GM12878 (cell line): ENCODE data around the gene HAO1. TPM values are rescaled to one million over a fixed set of nuclear protein-coding genes. Genes with fewer than 3 reads are reported as not detected.

Source experiments
- ATAC-seq: fragments of 200-7000 bp; cut with Tn5 transposase; 3 replicates; pipeline ENCODE4 v1.9.1; 2020; ENCODE audit warnings: mild to moderate bottlenecking, moderate library complexity
- BruUV-seq: library from RNA; stranded (reverse); fragments of 400-500 nt; replicated peaks from 2 replicates; lab custom pipeline; 2021; lab: Mats Ljungman, UMichigan
- CTCF ChIA-PET: fragments of 300-600 bp; sonication (Branson Sonifier 250); formaldehyde crosslinking; extraction: SDS; loops from one replicate; lab custom pipeline; 2021; ENCODE audit warnings: inconsistent platforms; lab: Yijun Ruan, JAX
- POLR2A ChIA-PET: fragments of 350-600 bp; formaldehyde crosslinking; extraction: SDS; loops from one replicate; lab custom pipeline; 2021; ENCODE audit warnings: inconsistent platforms; lab: Charles Lee
- RAD21 ChIA-PET: fragments of 300-600 bp; sonication (Branson Sonifier 250); formaldehyde crosslinking; loops from one replicate; lab custom pipeline; 2023; ENCODE audit warnings: antibody characterized with exemption; ENCODE audit not compliant: unreplicated experiment; lab: Charles Lee
- SMC1A ChIA-PET: fragments of 300-600 bp; sonication (Branson Sonifier 250); formaldehyde crosslinking; loops from one replicate; lab custom pipeline; 2023; ENCODE audit not compliant: unreplicated experiment, uncharacterized antibody; lab: Charles Lee
- DNase-seq: peaks from one replicate; pipeline ENCODE4 v3.0.0-alpha.2; 2011; ENCODE audit warnings: low read depth, low spot score
- FAIRE-seq: peaks from 3 replicates; lab custom pipeline; 2011; peaks lifted over from hg19 to GRCh38; lab: Jason Lieb, UNC
- H2AFZ ChIP-seq: 2 replicates; pipeline ENCODE4 v1.6.0; 2011; ENCODE audit warnings: low read depth, low read length, control low read depth; ENCODE audit not compliant: control insufficient read depth
- H3K27ac ChIP-seq: 2 replicates; pipeline ENCODE4 v1.5.1; 2011; ENCODE audit warnings: control low read depth; ENCODE audit not compliant: control insufficient read depth, insufficient read depth
- H3K27me3 ChIP-seq, 2 experiments: replicated peaks in 1 of 2; 2 replicates each; pipeline versions ENCODE4 v1.6.0 to v1.6.1; 2011; ENCODE audit warnings: low read length in 1 of 2; ENCODE audit not compliant: control insufficient read depth in 2 of 2, insufficient read depth in 2 of 2
- H3K36me3 ChIP-seq, 2 experiments: 2 replicates each; pipeline ENCODE4 v1.5.1; 2011; ENCODE audit warnings: low read length in 1 of 2; ENCODE audit not compliant: control insufficient read depth in 2 of 2, insufficient read depth in 2 of 2
- H3K4me1 ChIP-seq: 2 replicates; pipeline ENCODE4 v1.6.1; 2011; ENCODE audit warnings: mild to moderate bottlenecking, low read length, moderate library complexity, mixed read lengths; ENCODE audit not compliant: control insufficient read depth, insufficient read depth
- H3K4me2 ChIP-seq: 2 replicates; pipeline ENCODE4 v1.6.0; 2011; ENCODE audit warnings: control low read depth; ENCODE audit not compliant: control insufficient read depth, insufficient read depth
- H3K4me3 ChIP-seq: fragments of 200-600 bp; sonication (generic); 2 replicates; pipeline ENCODE4 v1.5.1; 2016
- H3K79me2 ChIP-seq: 2 replicates; pipeline ENCODE4 v1.6.0; 2011; ENCODE audit warnings: low read length; ENCODE audit not compliant: control insufficient read depth, insufficient read depth
- H3K9ac ChIP-seq: 2 replicates; pipeline ENCODE4 v1.8.0; 2011; ENCODE audit warnings: low read length, control low read depth, mixed read lengths; ENCODE audit not compliant: control insufficient read depth, insufficient read depth
- H3K9me3 ChIP-seq: replicated peaks from 3 replicates; pipeline ENCODE4 v1.5.1; 2011; ENCODE audit warnings: mild to moderate bottlenecking, low read length; ENCODE audit not compliant: control insufficient read depth, insufficient read depth
- H4K20me1 ChIP-seq: 2 replicates; pipeline ENCODE4 v1.6.0; 2011; ENCODE audit not compliant: control insufficient read depth, insufficient read depth
- BHLHE40 ChIP-seq, 2 experiments: fragments of 450-650 bp in 1 of 2; IDR thresholded peaks; 2 replicates each; pipeline ENCODE4 v1.6.1; 2011 to 2017; ENCODE audit warnings: low read depth in 2 of 2, borderline replicate concordance in 1 of 2, improper control_type of control experiment in 1 of 2, low read length in 1 of 2, mild to moderate bottlenecking in 1 of 2
- EED ChIP-seq: sonication (generic); IDR thresholded peaks from 2 replicates; pipeline ENCODE4 v1.6.1; 2016; ENCODE audit warnings: antibody characterized with exemption, low read depth
- EGR1 ChIP-seq, 2 experiments: IDR thresholded peaks; 1 replicate in 1 of 2; 2 replicates in 1 of 2; pipeline ENCODE4 v1.6.1; 2011 to 2012; ENCODE audit warnings: low read depth in 2 of 2, low read length in 2 of 2, borderline replicate concordance in 1 of 2, mild to moderate bottlenecking in 1 of 2, moderate library complexity in 1 of 2
- EP300 ChIP-seq, 2 experiments: fragments of 150-350 bp in 1 of 2; IDR thresholded peaks; 2 replicates each; pipeline ENCODE4 v1.6.1; 2011 to 2012; ENCODE audit warnings: low read depth in 2 of 2, low read length in 2 of 2, borderline replicate concordance in 1 of 2, improper control_type of control experiment in 1 of 2, inconsistent platforms in 1 of 2; ENCODE audit not compliant: control insufficient read depth in 1 of 2
- IKZF1 ChIP-seq: fragments of 450-650 bp; conservative IDR thresholded peaks from 2 replicates; pipeline ENCODE4 v1.6.1; 2017; ENCODE audit warnings: antibody characterized with exemption, mild to moderate bottlenecking
- IKZF2 ChIP-seq, 2 experiments: fragments of 450-650 bp; IDR thresholded peaks; 2 replicates each; pipeline ENCODE4 v1.6.1; 2017; ENCODE audit warnings: mild to moderate bottlenecking in 2 of 2, moderate library complexity in 2 of 2
- IRF3 ChIP-seq: fragments of 450-650 bp; IDR thresholded peaks from 2 replicates; pipeline ENCODE4 v1.6.1; 2014; ENCODE audit warnings: mild to moderate bottlenecking
- NFYB ChIP-seq: IDR thresholded peaks from 2 replicates; pipeline ENCODE4 v1.6.1; 2011; ENCODE audit warnings: low read depth, mild to moderate bottlenecking, low read length, improper control_type of control experiment, moderate library complexity; ENCODE audit not compliant: insufficient read depth
- NR2C1 ChIP-seq: fragments of 450-650 bp; IDR thresholded peaks from 2 replicates; pipeline ENCODE4 v1.6.1; 2017; ENCODE audit warnings: antibody characterized with exemption, mild to moderate bottlenecking, moderate library complexity
- NR2C2 ChIP-seq: IDR thresholded peaks from 2 replicates; pipeline ENCODE4 v1.6.1; 2011; ENCODE audit warnings: borderline replicate concordance, low read depth; ENCODE audit not compliant: control insufficient read depth, insufficient read length
- NR2F1 ChIP-seq: fragments of 450-650 bp; conservative IDR thresholded peaks from 2 replicates; pipeline ENCODE4 v1.6.1; 2017; ENCODE audit warnings: mild to moderate bottlenecking
- SMAD5 ChIP-seq: IDR thresholded peaks from 2 replicates; pipeline ENCODE4 v1.6.1; 2016; ENCODE audit warnings: antibody characterized with exemption, low read depth
- SMC3 ChIP-seq: IDR thresholded peaks from 2 replicates; pipeline ENCODE4 v1.6.1; 2011; ENCODE audit warnings: low read length, improper control_type of control experiment, borderline replicate concordance
- SRF ChIP-seq, 2 experiments: IDR thresholded peaks; 2 replicates each; pipeline ENCODE4 v1.6.1; 2011; ENCODE audit warnings: low read depth in 2 of 2, low read length in 2 of 2, mild to moderate bottlenecking in 1 of 2, moderate library complexity in 1 of 2
- ZNF622 ChIP-seq: fragments of 450-650 bp; IDR thresholded peaks from 2 replicates; pipeline ENCODE4 v1.6.1; 2017; ENCODE audit warnings: mild to moderate bottlenecking, inconsistent platforms
- in situ Hi-C: fragments of 300-500 bp; cut with MboI; formaldehyde crosslinking; loops from 9 replicates; pipeline ENCODE4 v1.14.3; 2018; ENCODE audit warnings: mixed read lengths
- intact Hi-C: fragments of 100-400 bp; cut with micrococcal nuclease; formaldehyde crosslinking; loops from one replicate; pipeline ENCODE4 v1.14.2; 2022; ENCODE audit not compliant: unreplicated experiment
- polyA plus RNA-seq, 11 experiments: library from polyadenylated mRNA; depleted of rRNA in 4 of 11; unstranded in 6 of 11; stranded (reverse) in 5 of 11; fragments of >200 nt; fragmentation: Nextera tagmentation in 4 of 11; fragmentation: Illumina TruSeq in 1 of 11; extraction: Ambion mirVana in 4 of 11; extraction: Trizol in 1 of 11; gene quantifications; 1 replicate in 1 of 11; 2 replicates in 10 of 11; pipeline versions ENCODE4 v1.2.1 to v1.2.3, GENCODE V29; 2011 to 2016; ENCODE audit warnings: inconsistent platforms in 2 of 11, missing spikeins in 2 of 11, low read depth in 1 of 11
- total RNA-seq, 4 experiments: library from RNA; depleted of rRNA in 3 of 4; stranded (reverse); fragments of >200 nt in 3 of 4; fragmentation: Illumina TruSeq in 1 of 4; extraction: Trizol in 1 of 4; gene quantifications; 2 replicates each; pipeline versions ENCODE4 v1.2.1 to v1.2.3, GENCODE V29; 2013 to 2021
- TF ChIP-seq, protein P1 (sequence below): fragments of 450-650 bp; conservative IDR thresholded peaks from 2 replicates; pipeline ENCODE4 v1.6.1; 2017; ENCODE audit warnings: mild to moderate bottlenecking, moderate library complexity

The HAO1 gene
- total and polyA plus RNA-seq, 10 of the 15 experiments (the other 5 are each of a cell fraction or from before 2014, with no cell fraction given), result 0.03 to 0.29 (median 0.05) TPM; not detected in 7

DNA sequence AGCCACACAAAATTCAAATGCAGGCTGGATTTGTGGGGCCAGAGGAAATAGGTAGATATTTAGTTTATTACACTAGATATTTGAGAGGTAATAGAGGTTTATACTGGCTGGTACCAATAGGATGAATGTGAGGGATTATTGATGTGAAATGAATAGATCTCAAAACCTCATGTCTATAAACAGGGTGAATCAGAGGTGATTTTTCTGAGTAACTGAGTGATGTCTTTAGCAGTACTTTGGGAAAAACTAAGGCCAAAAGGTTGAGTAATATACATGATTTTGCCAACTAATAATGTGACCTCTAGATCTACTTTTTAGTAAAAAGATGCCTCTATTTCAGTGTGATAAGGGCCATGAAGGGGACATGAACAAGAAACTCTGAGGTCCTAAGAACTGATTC lies 86.8 kb downstream of the HAO1 start:
- Histone ChIP-seq H4K20me1 (no peaks in the 10 kb centered on the region), H3K9me3 (no peaks in the 10 kb centered on the region), H3K79me2 (no peaks in the 10 kb centered on the region), H3K27me3 (no peaks in the 10 kb centered on the region; a peak in 1 of 4 replicates), H3K36me3 (no peaks in the 10 kb centered on the region), H3K4me1 (no peaks in the 10 kb centered on the region), H3K4me2 (no peak overlapping the region), H3K9ac (no peak overlapping the region), H3K27ac (no peak overlapping the region), H3K4me3 (no peak overlapping the region), H2AFZ (no peak overlapping the region)
- FAIRE-seq (no peak), DNase-seq (no peak), ATAC-seq (no peak)
- POLR2A ChIA-PET, result no interaction called here
- TF ChIP-seq IRF3, result no peak
- no peak for TF ChIP-seq SMC3
- no peak for TF ChIP-seq BHLHE40 (IDR thresholded peaks at IDR 0.05; ENCODE audit: borderline replicate concordance in 1 of 2, low read depth in 2 of 2, low read length in 1 of 2)
- TF ChIP-seq NR2F1, result no peak
- no peak for TF ChIP-seq EED
- TF ChIP-seq, protein P1, sequence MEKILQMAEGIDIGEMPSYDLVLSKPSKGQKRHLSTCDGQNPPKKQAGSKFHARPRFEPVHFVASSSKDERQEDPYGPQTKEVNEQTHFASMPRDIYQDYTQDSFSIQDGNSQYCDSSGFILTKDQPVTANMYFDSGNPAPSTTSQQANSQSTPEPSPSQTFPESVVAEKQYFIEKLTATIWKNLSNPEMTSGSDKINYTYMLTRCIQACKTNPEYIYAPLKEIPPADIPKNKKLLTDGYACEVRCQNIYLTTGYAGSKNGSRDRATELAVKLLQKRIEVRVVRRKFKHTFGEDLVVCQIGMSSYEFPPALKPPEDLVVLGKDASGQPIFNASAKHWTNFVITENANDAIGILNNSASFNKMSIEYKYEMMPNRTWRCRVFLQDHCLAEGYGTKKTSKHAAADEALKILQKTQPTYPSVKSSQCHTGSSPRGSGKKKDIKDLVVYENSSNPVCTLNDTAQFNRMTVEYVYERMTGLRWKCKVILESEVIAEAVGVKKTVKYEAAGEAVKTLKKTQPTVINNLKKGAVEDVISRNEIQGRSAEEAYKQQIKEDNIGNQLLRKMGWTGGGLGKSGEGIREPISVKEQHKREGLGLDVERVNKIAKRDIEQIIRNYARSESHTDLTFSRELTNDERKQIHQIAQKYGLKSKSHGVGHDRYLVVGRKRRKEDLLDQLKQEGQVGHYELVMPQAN, result no peak
- TF ChIP-seq IKZF2 (IDR thresholded peaks at IDR 0.05), result no peak
- TF ChIP-seq EGR1 (IDR thresholded peaks at IDR 0.05; ENCODE audit: borderline replicate concordance in 1 of 2, low read depth in 2 of 2, low read length in 2 of 2), result no peak
- TF ChIP-seq SMAD5, result no peak
- no peak for TF ChIP-seq NR2C2
- no peak for TF ChIP-seq ZNF622
- TF ChIP-seq EP300 (IDR thresholded peaks at IDR 0.05; ENCODE audit: borderline replicate concordance in 1 of 2, control insufficient read depth in 1 of 2, low read depth in 2 of 2, low read length in 2 of 2), result no peak
- no peak for TF ChIP-seq NFYB
- TF ChIP-seq IKZF1, result no peak
- TF ChIP-seq NR2C1, result no peak
- TF ChIP-seq SRF (IDR thresholded peaks at IDR 0.05; ENCODE audit: low read depth in 2 of 2, low read length in 2 of 2), result no peak
- in situ Hi-C loops (loop anchor here (10.0 to 25.0 kb wide), 2 partner anchors 1029 to 1091 kb away; partner anchors contain the start of gene BMP2), intact Hi-C loops (no loop called here)
- CTCF ChIA-PET, result interaction anchor here (0.6 kb wide), 1 partner anchor 294 kb away, joined by 3 read pairs; no protein-coding TSS in a partner anchor
- RAD21 ChIA-PET, result no interaction called here
- no TSS peak for BruUV-seq
- SMC1A ChIA-PET, result no interaction called here
